ENCODE results near the gene MRPS18A. TPM values are rescaled to one million over a fixed set of nuclear protein-coding genes. Genes with fewer than 3 reads are reported as not detected.

MRPS18A gene
- total and polyA plus RNA-seq, 9 donors = 21.9 to 45.0 (median 29.8) TPM

GRCh38 chr6:43707767-43708166, 20.2 kb upstream of the MRPS18A start:
- TF ChIP-seq, protein P1, sequence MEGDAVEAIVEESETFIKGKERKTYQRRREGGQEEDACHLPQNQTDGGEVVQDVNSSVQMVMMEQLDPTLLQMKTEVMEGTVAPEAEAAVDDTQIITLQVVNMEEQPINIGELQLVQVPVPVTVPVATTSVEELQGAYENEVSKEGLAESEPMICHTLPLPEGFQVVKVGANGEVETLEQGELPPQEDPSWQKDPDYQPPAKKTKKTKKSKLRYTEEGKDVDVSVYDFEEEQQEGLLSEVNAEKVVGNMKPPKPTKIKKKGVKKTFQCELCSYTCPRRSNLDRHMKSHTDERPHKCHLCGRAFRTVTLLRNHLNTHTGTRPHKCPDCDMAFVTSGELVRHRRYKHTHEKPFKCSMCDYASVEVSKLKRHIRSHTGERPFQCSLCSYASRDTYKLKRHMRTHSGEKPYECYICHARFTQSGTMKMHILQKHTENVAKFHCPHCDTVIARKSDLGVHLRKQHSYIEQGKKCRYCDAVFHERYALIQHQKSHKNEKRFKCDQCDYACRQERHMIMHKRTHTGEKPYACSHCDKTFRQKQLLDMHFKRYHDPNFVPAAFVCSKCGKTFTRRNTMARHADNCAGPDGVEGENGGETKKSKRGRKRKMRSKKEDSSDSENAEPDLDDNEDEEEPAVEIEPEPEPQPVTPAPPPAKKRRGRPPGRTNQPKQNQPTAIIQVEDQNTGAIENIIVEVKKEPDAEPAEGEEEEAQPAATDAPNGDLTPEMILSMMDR (IDR thresholded peaks at IDR 0.05) = no peak
- TF ChIP-seq EP300 (IDR thresholded peaks at IDR 0.05) = no peak
- no peak for TF ChIP-seq POLR2A (IDR thresholded peaks at IDR 0.05)
- no peak overlapping the region for H3K27ac ChIP-seq
- peaks cover 13% of the 10 kb centered on the region for H3K4me1 ChIP-seq (ENCODE audit: insufficient read depth)
- H3K27me3 ChIP-seq = no peaks in the 10 kb centered on the region
- no peak overlapping the region for H3K4me3 ChIP-seq
- no peaks in the 10 kb centered on the region for H3K9me3 ChIP-seq
- intact Hi-C loops (cut with DNase I) = no loop called here
- no peaks in the 10 kb centered on the region for H3K36me3 ChIP-seq
- WGBS, 3 donors = 67 to 76% (median 72%) methylated on average over 1 of the region's 1 CpG
- no peak for DNase-seq

DNA sequence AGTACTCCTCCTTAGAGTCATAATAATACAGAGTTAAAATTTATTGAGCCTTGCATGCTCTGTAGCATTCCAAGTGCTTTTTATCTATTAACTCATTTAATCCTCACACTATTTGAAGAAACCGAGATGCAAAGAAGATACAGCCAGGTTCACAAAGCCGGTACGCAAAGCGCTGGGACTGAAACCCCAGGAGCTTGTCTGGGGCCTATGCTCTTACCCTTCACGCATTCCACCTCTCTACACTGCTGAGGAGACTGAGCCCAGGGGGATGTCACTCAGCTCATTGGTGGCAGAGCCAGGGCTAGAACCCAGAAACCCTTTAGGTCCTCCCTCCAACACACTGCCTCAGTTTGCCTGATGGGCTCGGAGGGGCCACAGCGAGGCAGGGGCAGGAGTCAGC, 19.7 kb upstream of the MRPS18A start:
- 84 to 89% (median 88%) methylated on average over 7 of the region's 7 CpGs for WGBS, 3 donors
- Histone ChIP-seq H3K36me3 (no peaks in the 10 kb centered on the region), H3K4me3 (no peak overlapping the region), H3K27ac (no peak overlapping the region), H3K4me1 (ENCODE audit: insufficient read depth) (peaks cover 18% of the 10 kb centered on the region), H3K27me3 (no peaks in the 10 kb centered on the region), H3K9me3 (no peaks in the 10 kb centered on the region)
- DNase-seq = no peak
- TF ChIP-seq, protein P1 (IDR thresholded peaks at IDR 0.05) = no peak
- TF ChIP-seq POLR2A (IDR thresholded peaks at IDR 0.05) = no peak
- no peak for TF ChIP-seq EP300 (IDR thresholded peaks at IDR 0.05)
- intact Hi-C loops (cut with DNase I) = no loop called here

DNA sequence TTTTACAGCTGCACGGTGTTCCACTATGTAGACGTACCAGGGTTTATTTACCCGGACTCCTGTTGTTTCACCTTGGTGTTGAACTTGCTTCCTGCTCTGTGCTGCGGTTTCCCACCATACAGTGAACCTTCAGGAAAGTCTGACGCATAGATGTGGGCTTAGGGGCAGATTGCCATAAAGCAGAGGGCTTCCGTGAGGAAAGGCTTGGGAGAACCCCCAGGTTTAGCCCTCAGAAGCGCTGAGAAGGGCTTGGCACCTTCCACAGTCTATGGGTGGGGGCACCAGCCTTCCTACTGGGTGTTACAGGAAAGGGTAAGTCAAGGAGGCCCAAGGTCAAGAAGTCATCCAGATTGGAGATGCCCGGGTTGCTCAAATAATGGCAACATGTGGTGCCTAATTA, 19.2 kb upstream of the MRPS18A start:
- no peaks in the 10 kb centered on the region for H3K27me3 ChIP-seq
- no peaks in the 10 kb centered on the region for H3K36me3 ChIP-seq
- intact Hi-C loops (cut with DNase I) = no loop called here
- no peak for DNase-seq
- no peak overlapping the region for H3K4me3 ChIP-seq
- WGBS, 3 donors = 42 to 54% (median 46%) methylated on average over 8 of the region's 8 CpGs
- peaks cover 21% of the 10 kb centered on the region for H3K4me1 ChIP-seq (ENCODE audit: insufficient read depth)
- H3K27ac ChIP-seq = no peak overlapping the region
- TF ChIP-seq POLR2A (IDR thresholded peaks at IDR 0.05) (no peak), EP300 (IDR thresholded peaks at IDR 0.05) (no peak)
- TF ChIP-seq, protein P1 (IDR thresholded peaks at IDR 0.05) = no peak
- no peaks in the 10 kb centered on the region for H3K9me3 ChIP-seq

DNA sequence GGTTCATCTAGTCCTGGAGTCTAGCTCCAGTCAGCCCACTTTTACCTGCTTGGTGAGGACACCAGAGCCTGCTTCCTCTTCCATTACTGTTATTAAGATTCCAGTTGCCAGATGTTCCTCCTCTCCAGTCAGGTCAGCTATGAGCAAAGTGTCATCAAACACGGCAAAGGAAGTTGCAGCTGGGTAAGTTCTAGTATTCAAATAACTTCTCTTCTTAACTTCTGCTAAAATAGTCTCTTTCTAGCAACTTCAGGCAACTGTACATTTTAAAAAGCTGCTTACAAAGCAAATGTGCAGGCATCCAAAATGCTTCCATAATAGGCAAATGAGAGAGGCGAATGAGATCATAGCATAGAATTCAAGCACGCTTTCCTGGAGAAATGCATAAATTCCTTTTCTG, 18.4 kb upstream of the MRPS18A start:
- no peaks in the 10 kb centered on the region for H3K36me3 ChIP-seq
- intact Hi-C loops (cut with DNase I) = no loop called here
- no peak overlapping the region for H3K4me3 ChIP-seq
- no peaks in the 10 kb centered on the region for H3K27me3 ChIP-seq
- no peak overlapping the region for H3K27ac ChIP-seq
- peaks cover 21% of the 10 kb centered on the region for H3K4me1 ChIP-seq (ENCODE audit: insufficient read depth)
- no peaks in the 10 kb centered on the region for H3K9me3 ChIP-seq
- no peak for TF ChIP-seq EP300 (IDR thresholded peaks at IDR 0.05)
- TF ChIP-seq, protein P1 (IDR thresholded peaks at IDR 0.05) = no peak
- TF ChIP-seq POLR2A (IDR thresholded peaks at IDR 0.05) = no peak
- DNase-seq = no peak
- 3 to 7% (median 6%) methylated on average over 3 of the region's 3 CpGs for WGBS, 3 donors
